Muscle layer of colon (tissue), 2 donors: ENCODE results near the gene CIB4.

Experiments used
- H3K27ac ChIP-seq: one replicate; pipeline ENCODE4 v1.7.0; 2013; ENCODE audit warnings: low read depth, mild to moderate bottlenecking, low read length, moderate library complexity
- H3K27me3 ChIP-seq, 2 donors: one replicate each; pipeline ENCODE4 v1.7.0; 2013; ENCODE audit warnings: low read length in 2 of 2, mild to moderate bottlenecking in 2 of 2; ENCODE audit not compliant: insufficient read depth in 2 of 2, control insufficient read depth in 1 of 2
- H3K36me3 ChIP-seq: one replicate; pipeline ENCODE4 v1.7.0; 2013; ENCODE audit warnings: mild to moderate bottlenecking, low read length; ENCODE audit not compliant: insufficient read depth
- H3K4me1 ChIP-seq: one replicate; pipeline ENCODE4 v1.7.0; 2013; ENCODE audit warnings: mild to moderate bottlenecking, low read length; ENCODE audit not compliant: insufficient read depth
- H3K4me3 ChIP-seq, 2 donors: one replicate each; pipeline ENCODE4 v1.7.0; 2013; ENCODE audit warnings: low read length in 2 of 2, low read depth in 1 of 2, mild to moderate bottlenecking in 1 of 2, moderate library complexity in 1 of 2
- H3K9ac ChIP-seq: one replicate; pipeline ENCODE4 v1.7.0; 2013; ENCODE audit warnings: low read length
- H3K9me3 ChIP-seq: one replicate; pipeline ENCODE4 v1.7.0; 2013; ENCODE audit warnings: mild to moderate bottlenecking, low read length
- donor health status: abdominal sarcoma.
- donor health status: Adenocarcinoma of cecum.

CIB4 gene

DNA sequence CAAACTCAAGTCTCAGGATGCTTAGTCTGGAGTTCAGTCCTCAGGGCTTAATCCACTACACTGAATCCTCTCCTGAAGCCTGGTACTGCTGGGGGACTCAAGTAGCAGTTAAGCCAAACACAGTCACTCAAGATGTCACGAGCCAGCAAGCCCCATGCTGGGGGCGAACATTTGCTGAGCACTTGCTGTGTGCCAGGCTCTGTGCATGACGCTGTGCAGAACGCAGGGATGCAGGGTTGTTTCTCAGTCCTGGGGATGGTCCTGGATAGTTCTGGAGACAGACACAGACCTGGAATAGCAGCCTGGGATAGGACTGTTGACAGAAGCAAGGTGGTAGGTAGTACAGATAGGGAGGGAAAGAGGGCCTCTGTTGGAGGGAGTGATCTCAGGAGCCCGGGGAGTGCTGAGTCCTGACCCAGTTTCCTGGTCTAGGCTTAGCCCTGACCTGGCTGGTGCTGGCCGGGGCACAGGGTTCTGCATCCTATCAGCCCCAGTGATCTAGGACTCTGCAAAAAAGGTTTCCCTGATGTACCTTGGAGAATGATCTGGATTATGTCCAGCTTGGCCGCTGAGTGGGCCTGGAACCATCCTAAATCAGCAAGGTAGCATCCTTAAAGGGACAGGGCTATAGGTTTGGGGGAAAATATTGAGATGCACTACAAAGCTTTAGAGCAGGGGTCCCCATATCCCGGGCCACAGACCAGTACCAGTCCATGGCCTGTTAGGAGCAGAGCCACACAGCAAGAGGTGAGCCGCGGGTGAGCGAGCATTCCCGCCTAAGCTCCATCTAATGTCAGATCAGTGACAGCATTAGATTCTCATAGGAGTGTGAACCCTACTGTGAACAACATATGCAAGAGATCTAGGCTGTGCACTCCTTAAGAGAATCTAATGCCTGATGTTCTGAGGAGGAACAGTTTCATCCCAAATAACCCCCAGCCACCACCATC is 108.6 kb downstream of the CIB4 start:
- H3K4me3 ChIP-seq, result no peak overlapping the region
- no peaks in the 10 kb centered on the region for H3K9me3 ChIP-seq
- no peak overlapping the region for H3K27ac ChIP-seq
- H3K9ac ChIP-seq, result no peak overlapping the region
- no peaks in the 10 kb centered on the region for H3K36me3 ChIP-seq
- H3K27me3 ChIP-seq, result peaks cover 0 to 4% of the 10 kb centered on the region in 2 donors
- no peaks in the 10 kb centered on the region for H3K4me1 ChIP-seq
